Kasumi-1 (cell line): ENCODE data around the gene ARAP1.

Source experiments
- DNase-seq, 2 experiments: peaks; one replicate each; lab custom pipeline; 2025; lab: John Stamatoyannopoulos, UW

Gene ARAP1

DNA sequence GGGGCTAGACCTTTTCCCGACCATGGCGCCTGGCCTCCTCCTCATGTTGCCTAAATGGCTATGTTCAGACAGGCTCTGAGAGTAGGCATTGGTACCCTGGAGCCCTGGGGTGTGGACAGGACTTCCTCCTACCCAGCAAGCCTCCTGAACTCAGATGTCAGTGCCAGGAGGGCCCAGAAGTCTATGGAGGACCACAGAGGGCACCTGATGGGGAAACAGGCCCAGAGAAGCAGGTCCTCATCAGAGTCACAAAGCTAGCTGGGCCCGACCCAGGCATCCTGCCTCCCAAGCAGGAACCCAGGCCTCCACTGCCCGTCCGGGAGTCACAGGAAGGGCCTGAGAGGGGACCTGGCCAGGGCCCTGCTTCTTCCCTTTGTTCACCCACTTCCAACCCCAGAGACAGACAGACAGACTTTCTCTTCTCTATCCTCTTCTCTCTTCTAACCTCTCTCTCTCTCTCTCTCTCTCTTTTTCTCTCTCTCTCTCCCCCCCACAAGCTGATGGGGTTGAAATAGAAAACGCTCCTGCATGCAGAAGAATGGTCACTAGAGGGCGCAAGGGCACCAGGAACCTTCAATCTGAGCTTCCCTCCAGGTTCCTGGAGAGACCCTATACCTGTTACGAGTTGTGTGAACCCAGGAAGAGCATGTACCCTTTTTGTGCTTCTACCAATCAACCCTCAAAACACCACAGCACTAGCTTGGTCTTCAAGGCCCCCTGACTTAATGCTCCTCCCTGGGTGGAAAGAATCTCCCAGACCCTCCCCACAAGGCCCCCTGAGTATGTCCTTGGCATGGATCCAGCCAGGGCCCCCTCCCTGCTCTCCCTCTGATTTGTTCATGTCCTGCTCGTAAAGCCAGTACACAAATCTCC lies 27.1 kb downstream of the ARAP1 start:
- peak; percentile 90 to 91 for DNase-seq

GRCh38 chr11:72724021-72724551 lies 28.1 kb downstream of the ARAP1 start:
- no peak for DNase-seq

GRCh38 chr11:72723508-72723907 lies 28.7 kb downstream of the ARAP1 start:
- no peak for DNase-seq

DNA sequence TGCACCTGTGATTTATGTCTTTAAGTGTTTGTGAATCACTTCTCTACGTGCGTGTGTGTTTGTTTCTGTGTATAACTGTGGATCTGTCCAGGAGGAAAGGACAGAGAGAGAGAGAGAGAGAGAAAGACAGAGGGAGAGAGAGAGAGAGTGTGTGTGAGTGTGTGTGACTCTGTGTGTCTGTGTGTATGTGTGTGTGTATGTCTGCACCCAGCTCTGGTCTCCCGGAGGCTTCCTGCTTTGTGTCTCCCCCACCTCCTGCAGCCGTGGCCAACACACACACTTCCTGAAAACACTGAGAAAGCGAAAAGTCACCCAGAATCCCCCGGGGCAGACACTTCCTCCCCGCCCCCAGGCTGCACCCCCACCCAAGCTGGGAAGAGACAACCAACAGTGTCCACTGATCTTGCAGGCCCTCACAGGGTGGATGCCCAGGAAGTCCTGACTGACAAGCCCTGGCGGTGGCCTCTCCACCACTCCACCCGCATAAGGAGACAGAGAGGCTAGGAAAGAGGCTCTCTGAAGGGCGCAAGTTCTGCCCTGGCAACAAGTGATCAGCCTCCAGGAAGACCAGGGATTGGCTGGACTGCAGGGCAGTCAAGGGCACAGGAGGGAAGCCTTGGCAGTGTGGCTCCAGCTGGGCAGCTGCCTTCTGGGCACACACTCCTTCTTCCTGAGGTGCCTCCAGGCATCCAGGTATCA lies 30.0 kb downstream of the ARAP1 start:
- DNase-seq = peak; percentile 98 to 99

GRCh38 chr11:72721689-72722049 lies 30.5 kb downstream of the ARAP1 start:
- peak; percentile 36 to 51 for DNase-seq

DNA sequence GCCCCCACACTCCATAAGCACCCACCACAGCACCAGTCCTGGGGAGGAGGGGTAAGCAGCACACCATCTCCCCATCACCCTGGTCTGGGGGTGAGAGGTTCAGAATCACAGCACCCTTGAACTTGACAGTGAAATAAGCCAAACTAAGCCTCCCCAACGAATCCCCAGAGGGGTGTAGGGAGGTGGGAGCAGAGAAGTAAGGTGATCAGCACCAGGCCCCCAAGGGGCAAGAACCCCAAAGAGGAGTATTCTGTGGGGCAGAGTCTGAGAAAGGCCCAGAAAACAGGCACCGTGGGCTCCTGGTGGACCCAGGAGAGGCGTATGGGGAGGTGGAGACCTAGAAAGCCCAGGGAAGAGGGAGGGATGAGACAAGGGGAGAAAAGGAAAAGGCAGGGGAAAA lies 30.9 kb downstream of the ARAP1 start:
- no peak for DNase-seq

DNA sequence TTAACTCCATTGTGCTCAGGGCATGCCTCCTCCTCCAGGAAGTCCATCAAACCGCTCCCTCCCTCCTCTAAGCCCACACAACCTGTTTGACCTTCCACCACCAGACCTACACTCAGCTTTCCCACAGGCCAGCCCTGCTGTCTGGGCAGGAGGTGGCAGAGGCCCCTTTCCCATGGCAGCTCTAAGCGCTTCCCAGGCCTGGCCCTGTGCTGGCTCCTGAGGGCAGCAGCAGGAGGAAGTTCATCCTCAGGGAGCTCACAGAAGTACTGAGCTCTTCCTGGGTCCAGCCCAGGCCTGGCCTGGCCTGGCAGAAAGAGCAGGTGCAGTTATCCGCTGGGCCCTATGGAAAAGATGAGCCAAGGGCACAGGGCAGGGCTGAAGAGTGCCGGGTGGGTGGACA lies 31.4 kb downstream of the ARAP1 start:
- no peak for DNase-seq

DNA sequence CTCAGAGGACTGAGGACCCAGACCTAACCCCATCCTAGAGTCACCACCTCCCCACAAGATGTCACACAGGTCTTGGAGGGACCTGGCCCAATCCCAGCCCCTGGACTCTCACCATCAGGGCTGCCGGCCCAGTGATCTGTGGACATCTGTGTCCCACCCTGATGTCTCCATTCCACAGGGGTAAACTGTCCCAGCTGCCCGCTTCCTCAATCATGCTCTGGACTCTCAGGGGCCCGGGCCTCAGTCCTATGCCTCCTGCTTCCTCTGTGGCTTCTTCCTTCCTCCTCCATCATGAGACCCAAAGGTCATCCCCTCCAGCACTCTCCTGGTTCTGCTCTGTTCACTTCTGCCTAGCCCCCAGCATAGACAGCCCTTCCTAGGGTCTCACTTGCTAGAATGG lies 32.2 kb downstream of the ARAP1 start:
- peak; percentile 10 to 29 for DNase-seq

DNA sequence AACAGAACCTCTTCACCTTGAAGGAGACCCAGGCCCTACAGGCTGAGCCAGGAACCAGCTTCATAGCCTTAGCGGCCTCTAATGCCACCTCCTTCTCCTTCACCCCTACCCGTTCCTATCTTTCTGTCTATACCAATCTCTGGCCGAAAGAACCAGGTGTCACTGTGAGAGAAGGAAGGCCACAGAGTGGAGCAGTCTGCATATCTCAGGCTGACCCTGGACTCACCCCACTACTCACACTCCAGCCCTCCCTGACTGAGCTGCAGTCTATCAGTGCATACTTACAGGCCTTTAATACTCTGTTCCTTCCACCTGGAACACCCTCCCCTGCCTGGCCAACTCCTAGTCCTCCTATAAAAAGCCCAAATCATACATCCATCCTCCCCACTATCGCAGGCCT lies 32.7 kb downstream of the ARAP1 start:
- DNase-seq = no peak

DNA sequence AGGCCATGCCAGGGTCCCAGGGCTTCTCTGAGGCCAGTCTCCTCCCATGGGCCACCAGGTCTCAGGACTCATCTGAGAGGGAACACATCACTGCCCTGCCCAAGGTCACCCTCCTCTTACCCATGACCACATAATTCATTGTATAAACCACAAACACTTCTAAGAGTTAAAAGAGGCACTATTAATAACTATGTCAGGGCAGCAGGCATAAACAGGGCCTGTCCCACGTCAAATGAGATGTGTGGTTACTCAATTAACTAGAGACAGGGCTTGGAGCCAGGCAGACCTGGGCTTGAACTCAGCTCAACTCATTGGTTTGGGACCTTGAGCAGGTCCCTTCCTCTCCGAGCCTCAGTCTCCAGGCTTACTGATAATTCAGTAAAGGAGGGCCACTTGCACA lies 33.1 kb downstream of the ARAP1 start:
- no peak for DNase-seq

- peak in 1 of 2 experiments; percentile 5 for DNase-seq
Measured at GRCh38 chr11:72718101-72718501, 34.1 kb downstream of the ARAP1 start.

GRCh38 chr11:72716788-72717435 lies 35.3 kb downstream of the ARAP1 start:
- no peak for DNase-seq

GRCh38 chr11:72716290-72716689 lies 35.9 kb downstream of the ARAP1 start:
- no peak for DNase-seq

DNA sequence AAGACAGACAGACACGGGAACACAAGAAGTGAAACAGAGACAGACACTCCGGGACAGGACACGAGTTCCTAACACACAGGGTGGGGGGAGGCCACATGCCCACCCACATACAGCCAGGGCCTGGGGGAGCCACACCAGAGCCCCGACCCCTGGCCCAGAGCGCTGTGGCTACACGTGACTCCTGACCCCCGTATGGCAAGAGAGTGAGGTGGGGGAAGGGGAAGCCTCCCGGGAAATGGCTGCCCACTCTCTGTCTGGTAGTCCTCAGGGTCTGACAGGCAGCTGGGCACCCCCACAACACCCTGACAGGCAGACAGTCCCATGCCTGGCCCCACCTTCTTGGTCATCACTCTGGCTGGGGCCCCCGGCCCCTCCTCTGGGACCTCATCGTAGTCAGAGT lies 39.4 kb downstream of the ARAP1 start:
- DNase-seq = no peak

GRCh38 chr11:72712168-72712751 lies 39.9 kb downstream of the ARAP1 start:
- no peak for DNase-seq

DNA sequence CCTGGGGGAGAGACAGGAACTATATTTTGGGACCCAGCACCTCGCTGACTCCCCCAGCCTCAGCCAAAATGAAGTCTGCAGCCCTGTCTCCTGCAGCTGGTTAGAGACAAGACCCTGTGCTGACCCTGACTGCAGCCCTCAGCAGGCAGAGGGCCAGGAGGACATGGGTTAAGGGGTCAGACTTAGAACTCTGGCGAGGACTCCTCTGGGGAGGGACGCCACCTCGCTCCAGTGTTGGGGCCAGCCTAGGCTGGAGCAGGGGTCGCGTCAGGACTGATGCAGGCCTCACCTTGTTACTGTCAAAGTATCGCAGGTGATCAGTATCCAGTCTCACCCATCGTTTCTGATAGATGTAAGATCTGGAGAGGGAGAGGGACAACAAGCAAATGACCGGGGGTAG lies 41.1 kb downstream of the ARAP1 start:
- DNase-seq = no peak

DNA sequence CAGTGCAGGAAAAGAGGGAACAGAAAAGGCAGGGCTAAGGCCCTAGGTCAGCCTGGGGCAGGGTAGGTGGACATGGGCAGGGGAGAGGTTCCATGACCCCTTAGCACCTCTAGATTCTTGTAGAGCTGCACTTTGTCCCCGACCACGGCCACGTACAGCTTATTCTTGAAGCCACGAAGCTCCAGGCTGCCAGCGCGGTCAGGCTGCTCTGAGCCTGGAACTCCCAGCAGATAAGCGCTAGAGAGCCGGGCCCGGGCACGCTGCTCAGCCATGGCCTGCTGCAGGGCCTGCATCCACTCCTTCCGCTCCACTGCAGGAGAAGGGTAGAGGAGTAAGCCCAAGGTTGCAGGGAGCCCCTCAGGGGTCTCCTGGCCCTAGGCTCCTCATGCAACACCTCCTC lies 41.9 kb downstream of the ARAP1 start:
- no peak for DNase-seq

GRCh38 chr11:72709478-72710238 lies 42.5 kb downstream of the ARAP1 start:
- no peak for DNase-seq

- DNase-seq = no peak
Measured at GRCh38 chr11:72707032-72707431, 45.2 kb downstream of the ARAP1 start.

DNA sequence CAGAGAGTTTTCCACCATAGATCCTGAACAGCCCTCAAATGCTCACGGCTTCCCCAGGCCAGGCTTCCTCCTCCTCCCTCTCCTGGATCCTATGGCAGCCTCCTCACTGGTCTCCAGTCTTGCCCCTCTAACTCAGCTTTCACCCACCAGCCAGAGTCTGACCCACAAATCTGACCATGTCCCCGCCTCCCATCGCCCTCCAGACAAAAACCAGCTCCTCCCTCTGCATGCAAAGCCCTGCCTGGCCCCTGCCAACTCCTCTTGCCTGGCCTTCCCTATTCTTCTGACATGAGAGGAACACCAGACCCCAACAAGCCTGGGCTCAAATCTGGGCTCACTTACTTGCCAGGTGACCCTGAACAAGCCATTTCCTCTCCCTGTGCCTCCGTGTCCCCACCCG lies 45.6 kb downstream of the ARAP1 start:
- no peak for DNase-seq
